GM15510 (cell line): ENCODE data around the gene UQCC5.

Experiments
- POLR2A ChIP-seq: IDR thresholded peaks from 3 replicates; pipeline ENCODE4 v1.6.1; 2011; ENCODE audit warnings: borderline replicate concordance; ENCODE audit not compliant: insufficient read length; ENCODE audit errors: extremely low read depth

UQCC5 gene

DNA sequence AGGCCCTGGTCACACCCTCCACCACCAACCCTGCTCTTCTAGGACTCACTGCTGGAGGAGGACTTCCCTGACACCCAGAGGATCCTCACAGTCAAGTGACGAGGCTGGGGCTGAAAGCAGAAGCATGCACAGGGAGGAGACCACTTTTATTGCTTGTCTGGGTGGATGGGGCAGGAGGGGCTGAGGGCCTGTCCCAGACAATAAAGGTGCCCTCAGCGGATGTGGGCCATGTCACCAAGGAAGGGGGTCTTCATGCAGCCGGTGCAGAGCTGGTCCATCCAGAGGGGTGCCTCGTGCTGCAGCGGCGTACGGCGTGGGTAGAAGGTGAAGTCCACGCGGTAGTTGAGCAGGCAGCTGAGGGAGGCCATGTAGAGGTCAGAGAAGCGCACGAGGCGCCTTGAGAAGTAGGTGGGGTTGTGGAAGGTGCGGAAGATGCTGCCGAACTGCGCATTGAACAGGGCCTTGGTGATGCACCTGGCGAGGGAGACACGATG lies 12.1 kb upstream of the UQCC5 start:
- TF ChIP-seq POLR2A = no peak

DNA sequence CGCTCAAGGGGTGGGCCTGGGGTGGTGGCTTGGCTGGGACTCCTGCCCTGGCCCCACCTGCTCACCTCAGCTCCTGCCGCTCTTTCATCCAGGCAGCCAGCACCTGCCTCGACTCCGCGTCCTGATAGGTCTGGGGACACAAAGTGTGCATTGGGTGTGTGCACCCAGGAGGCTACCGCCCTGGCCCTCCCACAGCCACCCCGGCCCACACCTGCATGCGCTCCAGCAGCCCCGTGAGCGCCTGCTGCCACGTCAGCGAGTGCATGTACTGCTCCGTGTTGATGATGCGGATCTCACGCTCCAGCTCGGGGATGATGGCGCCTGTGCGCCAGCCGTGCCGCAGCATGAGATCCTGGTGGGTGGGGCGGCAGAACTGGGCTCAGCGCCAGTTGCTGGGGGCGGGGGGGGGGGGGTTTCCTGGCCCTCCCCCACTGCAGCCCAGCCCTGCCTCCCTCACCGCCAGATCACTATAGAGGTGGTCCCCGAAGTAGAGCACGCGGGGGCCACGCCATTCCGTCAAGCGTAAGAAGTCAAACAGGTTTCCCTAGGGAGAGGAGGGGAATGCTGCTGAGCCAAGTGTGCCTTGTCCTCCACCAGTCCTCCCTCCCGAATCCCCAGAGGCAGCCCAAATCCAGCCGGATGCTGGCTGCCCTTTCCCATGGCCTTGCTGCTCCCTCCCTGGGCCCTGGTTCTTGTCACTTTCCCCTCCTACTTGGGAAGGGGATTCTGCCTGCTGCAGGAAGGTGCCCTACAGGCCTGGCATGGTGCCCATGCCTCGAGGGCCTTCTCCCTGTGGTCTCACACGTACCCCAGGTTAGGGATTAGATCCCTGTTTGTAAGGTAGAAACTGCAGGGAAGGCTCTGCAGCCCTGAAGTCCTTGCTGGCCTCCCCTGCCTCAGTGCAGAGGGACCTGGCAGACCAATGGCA lies 11.4 kb upstream of the UQCC5 start:
- TF ChIP-seq POLR2A = no peak

DNA sequence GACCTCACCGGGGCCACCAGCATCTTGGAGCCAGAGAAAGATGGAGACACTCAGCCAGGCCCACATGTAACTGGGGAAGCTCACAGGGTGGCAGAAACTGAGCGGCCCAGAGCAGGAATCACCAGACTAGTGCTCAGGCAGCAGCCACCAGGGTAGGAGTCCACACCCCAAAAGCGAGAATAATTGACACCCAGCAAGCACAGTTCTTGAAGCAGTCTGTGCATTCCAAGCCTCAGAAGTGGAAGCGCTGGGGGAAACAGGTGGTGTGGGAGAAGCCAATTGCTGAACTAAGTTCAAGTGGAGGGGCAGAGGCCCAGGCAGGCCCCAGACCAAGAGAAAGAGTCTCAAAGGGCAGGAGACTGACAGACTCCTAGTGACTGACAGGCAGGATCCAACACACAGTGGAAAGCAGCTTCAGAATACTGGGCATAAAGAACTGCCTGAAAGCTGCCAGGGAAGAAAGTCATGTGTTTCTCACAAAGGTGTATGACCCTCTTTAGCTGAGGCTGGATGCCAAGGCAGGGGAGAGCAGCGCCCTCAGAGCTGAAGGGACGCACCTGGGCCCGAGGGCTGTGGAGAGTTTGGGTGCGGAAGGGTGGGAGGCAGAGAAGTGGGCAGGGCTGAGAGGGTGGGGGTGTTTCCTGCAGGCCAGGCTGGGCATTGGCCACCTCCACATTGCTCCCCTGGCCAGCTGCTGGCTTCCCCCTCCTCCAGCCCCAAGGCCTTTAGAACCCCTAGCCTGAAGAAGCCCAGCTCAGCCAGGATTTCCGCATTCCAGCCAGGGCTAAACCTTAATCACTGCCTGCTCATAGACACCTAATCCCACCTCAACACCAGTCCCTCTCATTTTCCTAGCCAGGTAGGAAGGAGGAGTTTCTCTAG lies 10.5 kb upstream of the UQCC5 start:
- no peak for TF ChIP-seq POLR2A

DNA sequence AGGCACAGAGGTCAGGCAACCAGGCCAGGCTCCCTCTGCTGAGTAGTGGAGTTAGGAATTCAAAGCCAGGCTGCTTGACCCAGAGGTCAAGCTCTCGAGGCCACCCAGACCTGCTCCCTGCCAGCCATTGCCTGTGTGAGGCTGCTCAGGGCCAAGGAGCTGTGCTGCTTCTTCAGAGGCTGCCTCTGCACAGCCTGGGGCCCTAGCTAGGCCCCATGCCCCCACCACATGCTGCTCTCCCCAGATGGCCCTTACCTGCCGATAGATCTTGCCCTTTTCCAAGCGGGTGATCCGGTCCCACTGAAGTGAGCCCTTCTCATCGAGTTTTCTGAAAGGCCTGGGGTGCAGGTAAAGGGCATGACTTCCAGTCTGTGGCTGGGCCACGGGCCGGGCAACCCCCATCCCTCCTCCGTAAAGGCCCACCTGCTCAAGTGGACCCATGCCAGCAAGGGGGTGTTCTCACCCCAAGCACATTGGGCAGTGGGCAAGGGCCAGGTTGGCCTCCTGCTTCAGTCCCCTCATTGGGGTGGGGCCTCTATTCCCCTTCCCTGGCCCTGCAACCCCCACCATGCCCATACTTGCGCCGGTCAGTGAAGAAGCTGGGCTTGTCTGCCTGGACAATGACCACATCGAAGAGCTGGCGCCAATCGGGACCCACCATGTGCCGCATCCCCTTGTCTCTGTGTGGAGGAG lies 9.2 kb upstream of the UQCC5 start:
- no peak for TF ChIP-seq POLR2A

DNA sequence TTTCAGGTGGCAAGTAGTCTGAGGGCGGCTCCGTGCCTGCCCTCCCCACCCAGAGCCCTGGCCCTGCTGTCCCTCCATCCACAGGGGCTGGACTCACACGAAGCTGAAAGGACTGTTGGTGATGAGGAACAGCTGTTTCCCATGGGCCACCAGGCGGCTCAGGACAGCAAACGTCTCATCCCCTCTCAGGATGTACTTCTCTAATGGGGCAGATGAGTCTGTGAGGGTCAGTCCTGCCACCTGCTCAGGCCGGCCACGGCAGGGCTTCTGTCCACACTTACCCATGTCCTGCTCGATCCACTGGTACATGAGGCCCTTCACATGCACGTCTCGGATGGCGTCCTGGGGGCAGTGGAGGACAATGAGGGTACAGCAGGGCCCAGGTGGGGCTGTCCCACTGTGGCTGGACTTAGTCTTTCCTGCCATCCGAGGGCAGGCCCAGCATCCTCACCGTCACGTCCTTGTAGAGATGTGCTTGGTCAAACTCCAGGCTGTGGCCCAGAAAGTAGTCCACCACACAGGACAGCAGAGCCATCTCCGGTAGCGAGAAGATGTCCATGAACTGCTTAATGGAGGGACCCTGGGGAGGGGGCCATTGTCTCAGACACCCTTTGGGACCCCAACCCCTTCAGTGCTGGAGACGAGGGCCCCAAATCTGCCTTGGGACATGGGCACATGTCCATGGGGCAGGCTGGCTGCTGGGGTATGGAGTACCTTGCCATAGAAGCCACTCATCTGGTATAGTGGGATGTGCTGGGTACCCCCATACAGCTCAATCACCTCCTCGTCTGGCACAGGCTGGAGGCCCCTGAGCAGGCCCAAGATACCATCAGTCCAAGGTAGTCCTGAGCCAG lies 8.4 kb upstream of the UQCC5 start:
- TF ChIP-seq POLR2A = no peak

DNA sequence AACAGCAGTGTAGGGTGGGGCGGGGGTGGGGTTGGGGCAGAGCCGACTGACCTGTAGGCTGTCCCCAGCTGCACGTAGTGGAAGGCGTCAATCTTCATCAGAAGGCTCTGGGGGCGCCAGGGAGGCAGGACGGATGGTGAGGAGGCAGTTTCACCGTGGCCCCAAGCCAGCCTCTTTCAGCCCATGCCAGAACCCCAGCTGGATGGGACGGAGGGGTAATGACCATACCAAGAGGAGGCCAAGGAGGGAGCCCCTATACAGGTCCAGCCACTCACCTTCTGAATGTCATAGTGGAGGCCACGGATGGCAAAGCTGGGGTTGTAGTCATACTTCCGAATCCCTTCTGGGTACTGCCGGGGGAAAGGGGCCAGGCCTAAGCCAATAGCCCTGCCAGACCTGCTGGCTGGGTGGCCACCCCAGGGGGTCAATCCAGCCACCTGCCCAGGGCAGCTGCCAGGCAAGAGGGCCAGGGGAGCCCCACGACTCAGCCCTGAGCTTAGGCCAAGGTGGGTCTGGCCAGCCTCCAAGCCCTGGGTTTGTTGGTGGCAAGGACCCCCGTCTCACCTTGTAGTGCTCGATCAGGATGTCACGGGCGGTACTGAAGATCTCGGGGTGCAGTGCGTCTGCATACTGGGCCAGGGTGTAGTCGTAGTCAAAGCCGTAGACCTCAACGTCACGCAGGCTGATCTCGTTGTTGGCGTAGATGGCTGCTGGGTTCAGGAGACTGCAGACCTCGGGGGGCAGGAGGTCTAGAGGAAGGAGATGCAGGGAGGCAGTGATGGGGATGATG lies 7.6 kb upstream of the UQCC5 start:
- TF ChIP-seq POLR2A = no peak

DNA sequence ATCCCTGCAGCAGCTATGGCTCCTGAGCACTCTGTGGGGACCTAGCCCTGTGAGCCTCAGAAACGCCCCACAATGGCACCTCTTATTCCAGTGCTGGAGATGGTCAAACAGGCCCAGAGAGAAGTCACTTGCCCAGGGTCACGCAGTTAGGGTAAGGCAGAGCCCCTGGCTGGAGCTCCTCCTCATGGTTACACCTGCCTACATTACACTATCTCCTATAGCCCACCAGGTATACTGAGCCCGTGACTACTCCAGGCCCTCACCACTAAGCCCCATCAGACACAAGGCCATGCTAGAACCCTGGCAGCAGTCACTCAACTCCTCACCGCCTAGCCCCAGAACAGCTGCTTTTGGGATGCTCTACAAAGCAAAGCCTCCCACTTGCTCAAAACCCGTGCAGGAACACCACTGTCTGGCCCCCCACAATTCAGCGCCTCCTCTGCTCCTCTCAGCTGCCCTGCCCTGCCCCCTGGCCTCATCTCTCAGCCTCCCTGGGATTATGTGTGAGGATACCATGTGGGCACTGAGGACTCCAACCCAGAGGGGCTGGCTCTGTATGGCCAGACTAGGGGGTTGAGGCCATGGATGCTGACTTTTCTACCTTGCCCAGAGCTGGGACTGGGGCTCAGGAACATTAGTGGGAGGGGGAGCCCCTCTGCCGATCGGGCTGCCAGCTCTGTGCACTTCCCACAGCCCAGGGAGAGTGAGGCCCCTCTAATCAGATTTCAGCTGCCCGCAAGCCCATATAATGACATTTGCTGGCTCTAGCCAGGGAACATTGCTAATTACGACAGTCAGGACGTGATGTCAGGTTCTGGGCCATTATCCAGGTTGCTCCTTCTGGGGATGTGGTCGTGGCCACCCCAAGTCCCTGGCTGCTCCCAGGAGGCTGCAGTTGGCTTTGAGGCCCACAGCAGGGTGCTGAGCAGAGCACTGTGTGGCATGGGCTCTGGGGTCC lies 6.8 kb upstream of the UQCC5 start:
- no peak for TF ChIP-seq POLR2A

DNA sequence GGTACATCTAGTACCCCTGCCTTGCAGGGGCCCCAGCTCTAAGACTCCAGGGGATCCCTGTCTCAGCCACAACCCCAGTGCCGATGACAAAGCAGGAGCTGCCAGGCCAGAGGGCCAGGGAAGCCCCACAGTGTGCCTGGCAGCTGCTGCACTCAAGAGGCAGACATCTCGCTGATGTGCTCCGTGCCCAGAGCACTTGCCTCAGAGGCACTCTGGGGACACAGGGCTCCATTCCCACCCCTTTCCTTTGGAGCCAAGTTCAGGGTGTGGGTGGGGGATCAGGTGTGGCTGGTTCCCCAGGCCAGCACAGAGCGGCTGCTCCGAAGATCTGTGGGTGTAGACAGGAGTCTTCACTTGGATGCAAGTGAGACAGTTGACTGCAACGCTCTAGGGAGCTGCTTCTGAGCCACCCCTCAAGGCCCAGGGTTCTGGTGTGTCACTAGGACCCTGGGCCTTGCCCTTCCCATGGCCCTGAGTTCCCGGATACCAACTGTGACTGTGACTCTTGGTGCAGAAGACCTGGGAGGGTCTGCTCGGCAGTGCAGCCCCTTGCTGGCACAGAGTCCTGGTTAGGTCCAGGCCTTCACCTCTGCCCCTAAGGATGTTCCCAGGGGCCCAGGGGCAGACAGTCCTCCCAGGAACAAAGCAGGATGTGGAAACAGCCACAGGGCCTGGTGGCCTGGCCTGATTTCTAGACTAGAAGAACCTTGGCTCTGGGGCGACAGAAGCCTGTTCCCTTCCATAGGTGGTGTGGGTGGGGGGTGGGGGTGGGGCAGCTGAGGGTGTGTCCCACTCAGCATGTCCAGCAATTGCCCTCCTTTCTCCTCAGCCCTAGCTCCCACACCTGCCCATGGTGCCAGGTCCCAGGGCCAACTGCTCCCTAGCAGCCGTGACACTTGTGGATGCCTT lies 5.2 kb upstream of the UQCC5 start:
- TF ChIP-seq POLR2A = no peak

DNA sequence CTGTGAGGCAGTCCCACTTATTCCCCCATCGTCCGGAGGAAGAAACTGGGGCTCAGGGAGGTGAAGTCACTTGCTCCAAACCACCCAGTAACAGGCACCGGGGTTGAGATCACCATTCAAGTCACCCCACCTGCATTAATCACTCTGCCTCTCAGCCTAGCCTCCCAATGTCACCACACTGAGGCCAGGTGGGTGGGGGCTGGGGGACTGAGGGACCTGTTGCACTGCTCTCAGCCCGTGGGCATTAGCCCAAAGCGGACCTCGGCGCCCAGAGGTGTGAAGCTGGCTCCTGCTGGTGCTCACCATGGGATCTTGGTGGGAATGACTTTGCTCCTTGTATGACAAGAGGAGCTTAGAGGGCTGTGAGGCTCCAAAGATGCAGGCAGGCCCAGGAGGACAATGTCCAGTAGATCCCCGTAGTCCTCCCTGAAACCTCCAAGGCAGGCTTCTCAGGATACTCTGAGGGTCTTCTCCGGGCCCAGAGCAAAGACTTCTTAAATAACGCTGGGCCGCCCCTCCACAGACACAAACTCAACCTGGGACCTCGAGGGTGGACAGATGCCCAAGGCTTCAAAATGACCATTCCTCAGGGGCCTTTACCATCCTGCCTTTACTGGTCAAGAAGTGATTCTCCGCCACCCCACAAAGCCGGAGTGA lies 4.4 kb upstream of the UQCC5 start:
- no peak for TF ChIP-seq POLR2A

DNA sequence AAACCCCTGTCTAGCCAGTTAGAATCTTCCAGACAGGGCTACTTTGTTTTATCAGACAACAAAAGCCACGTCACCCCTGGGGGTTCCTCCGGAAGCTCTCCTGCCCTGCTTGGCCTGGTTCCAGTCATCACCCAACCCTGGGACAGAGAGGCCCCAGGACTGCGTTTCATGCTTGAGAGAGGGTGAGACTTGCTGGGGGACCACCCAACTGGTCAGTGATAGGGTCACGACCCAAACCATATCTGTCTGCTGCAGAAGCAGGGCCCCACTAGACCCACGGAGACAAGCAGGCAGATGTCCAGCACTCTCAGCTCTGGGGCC lies 3.9 kb upstream of the UQCC5 start:
- TF ChIP-seq POLR2A = no peak

DNA sequence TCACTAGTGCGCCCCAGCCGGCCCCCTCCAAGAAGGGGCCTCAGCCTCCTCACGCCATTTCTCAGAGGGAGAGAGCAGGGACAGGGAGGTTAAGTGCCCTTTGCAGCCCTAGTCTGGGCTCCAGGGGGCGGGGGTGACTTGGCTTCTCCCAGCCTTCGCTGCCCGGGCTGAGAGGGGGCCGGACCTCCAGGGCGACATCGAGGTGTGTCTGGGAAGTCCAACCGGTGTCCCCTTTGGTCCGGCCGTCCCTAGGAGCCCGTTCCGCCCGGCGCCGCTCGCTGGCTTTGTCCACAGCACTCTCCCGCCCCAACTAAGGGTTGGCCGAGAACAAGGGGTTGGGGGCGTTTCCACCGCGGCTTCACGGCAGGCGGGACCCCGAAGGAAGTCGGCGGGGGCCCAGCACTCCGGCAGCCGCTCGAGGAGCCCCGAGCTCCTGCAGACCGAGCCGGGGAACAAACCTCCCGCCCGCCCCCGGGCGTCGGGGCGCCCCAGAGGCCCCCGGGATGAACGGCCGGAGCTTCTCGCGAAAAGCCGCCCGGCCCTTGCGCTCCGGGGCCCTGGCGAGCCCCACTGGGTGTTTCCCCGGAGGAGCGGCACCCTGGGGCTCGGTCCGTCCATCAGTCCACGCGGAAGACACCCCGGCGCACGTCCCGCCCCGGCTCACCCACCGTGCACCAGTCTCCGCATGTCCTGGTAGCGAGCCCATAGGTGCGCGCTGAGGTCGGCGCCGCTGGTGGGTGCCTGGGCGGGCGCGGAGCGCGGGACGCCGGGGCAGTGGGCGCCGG lies 3.4 kb upstream of the UQCC5 start:
- no peak for TF ChIP-seq POLR2A
